ENCODE measurements around the gene BRPF3.

Gene BRPF3

GRCh38 chr6:36272234-36272633 is 75.7 kb downstream of the BRPF3 start:
- no peak overlapping the region for H3K27ac ChIP-seq
- no peak for TF ChIP-seq ZFX (IDR thresholded peaks at IDR 0.05; ENCODE audit: borderline replicate concordance)
- TF ChIP-seq, protein P1, sequence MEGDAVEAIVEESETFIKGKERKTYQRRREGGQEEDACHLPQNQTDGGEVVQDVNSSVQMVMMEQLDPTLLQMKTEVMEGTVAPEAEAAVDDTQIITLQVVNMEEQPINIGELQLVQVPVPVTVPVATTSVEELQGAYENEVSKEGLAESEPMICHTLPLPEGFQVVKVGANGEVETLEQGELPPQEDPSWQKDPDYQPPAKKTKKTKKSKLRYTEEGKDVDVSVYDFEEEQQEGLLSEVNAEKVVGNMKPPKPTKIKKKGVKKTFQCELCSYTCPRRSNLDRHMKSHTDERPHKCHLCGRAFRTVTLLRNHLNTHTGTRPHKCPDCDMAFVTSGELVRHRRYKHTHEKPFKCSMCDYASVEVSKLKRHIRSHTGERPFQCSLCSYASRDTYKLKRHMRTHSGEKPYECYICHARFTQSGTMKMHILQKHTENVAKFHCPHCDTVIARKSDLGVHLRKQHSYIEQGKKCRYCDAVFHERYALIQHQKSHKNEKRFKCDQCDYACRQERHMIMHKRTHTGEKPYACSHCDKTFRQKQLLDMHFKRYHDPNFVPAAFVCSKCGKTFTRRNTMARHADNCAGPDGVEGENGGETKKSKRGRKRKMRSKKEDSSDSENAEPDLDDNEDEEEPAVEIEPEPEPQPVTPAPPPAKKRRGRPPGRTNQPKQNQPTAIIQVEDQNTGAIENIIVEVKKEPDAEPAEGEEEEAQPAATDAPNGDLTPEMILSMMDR (IDR thresholded peaks at IDR 0.05): no peak

- TF ChIP-seq ZFX (IDR thresholded peaks at IDR 0.05; ENCODE audit: borderline replicate concordance): no peak
- TF ChIP-seq, protein P1 (IDR thresholded peaks at IDR 0.05): no peak
- no peak overlapping the region for H3K27ac ChIP-seq
Observed at GRCh38 chr6:36273067-36273466, 76.5 kb downstream of the BRPF3 start.

DNA sequence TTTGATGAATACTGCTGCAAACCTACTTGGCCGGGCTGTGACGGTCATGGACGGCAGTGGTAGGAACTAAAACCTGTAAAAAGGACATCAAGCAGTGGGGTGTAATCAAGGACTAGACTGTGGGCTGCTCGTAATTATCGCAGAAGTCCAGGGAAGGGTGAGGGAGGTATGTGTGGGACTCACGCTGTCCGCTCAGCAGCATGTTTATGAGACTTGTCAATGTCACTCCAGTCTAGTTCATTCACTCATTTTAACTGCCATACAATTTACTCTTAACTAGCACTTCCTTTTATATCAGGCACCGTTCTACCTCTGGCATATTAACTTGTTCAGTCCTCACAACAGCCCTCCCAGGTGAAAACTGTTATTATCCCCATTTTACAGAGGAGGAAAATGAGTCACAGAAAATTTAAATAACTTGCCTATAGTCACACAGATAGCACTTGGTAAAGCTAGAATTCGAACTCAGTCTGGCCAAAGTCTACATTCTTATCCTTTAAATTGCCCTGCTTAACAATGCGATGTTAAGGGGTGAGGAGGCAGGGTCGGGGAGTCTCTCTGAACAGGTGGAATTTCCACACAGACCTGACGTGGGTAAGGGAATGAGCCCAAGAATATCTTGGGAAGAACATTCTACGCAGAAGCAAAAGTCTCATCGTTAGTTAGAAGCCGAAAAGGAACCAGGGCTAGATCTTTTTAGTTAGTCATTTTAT is 77.4 kb downstream of the BRPF3 start:
- TF ChIP-seq, protein P1 (IDR thresholded peaks at IDR 0.05): no peak
- no peak for TF ChIP-seq ZFX (IDR thresholded peaks at IDR 0.05; ENCODE audit: borderline replicate concordance)

GRCh38 chr6:36276581-36277536 is 80.3 kb downstream of the BRPF3 start:
- TF ChIP-seq, protein P1 (IDR thresholded peaks at IDR 0.05): no peak
- no peak for TF ChIP-seq ZFX (IDR thresholded peaks at IDR 0.05; ENCODE audit: borderline replicate concordance)
- H3K27ac ChIP-seq: no peak overlapping the region

More for the DNA sequence above, 77.4 kb downstream of the BRPF3 start:
- H3K27ac ChIP-seq: no peak overlapping the region

- no peak overlapping the region for H3K27ac ChIP-seq
- TF ChIP-seq ZFX (IDR thresholded peaks at IDR 0.05; ENCODE audit: borderline replicate concordance): no peak
- TF ChIP-seq, protein P1 (IDR thresholded peaks at IDR 0.05): no peak
Observed at GRCh38 chr6:36277946-36278470, 81.5 kb downstream of the BRPF3 start.

GRCh38 chr6:36280467-36280866 is 83.9 kb downstream of the BRPF3 start:
- TF ChIP-seq, protein P1 (IDR thresholded peaks at IDR 0.05): no peak
- no peak for TF ChIP-seq ZFX (IDR thresholded peaks at IDR 0.05; ENCODE audit: borderline replicate concordance)
- no peak overlapping the region for H3K27ac ChIP-seq
